ENCODE data around the gene RLBP1.

- TF ChIP-seq POLR2AphosphoS5 (IDR thresholded peaks at IDR 0.05) (no peak), CTCF (IDR thresholded peaks at IDR 0.05) (no peak)
Observed at GRCh38 chr15:89178307-89178977, 42.9 kb downstream of the RLBP1 start.

Data from prostate gland (tissue), 2 donors.